Progenitor cell of endocrine pancreas (in vitro differentiated cells): ENCODE measurements around the gene PDIK1L. TPM values are rescaled to one million over a fixed set of nuclear protein-coding genes. Genes with fewer than 3 reads are reported as not detected.

Source experiments
- DNase-seq: peaks from one replicate; pipeline ENCODE4 v3.0.0; 2021; ENCODE audit warnings: low spot score; ENCODE audit not compliant: unreplicated experiment
- H3K27ac Mint-ChIP-seq: 2 replicates; pipeline ENCODE4 v1.8.0; 2021; ENCODE audit warnings: mild to moderate bottlenecking, moderate library complexity, mixed read lengths
- H3K27me3 Mint-ChIP-seq: 2 replicates; pipeline ENCODE4 v1.8.0; 2021; ENCODE audit warnings: mixed read lengths
- H3K36me3 Mint-ChIP-seq: 2 replicates; pipeline ENCODE4 v1.8.0; 2022; ENCODE audit warnings: mixed read lengths; ENCODE audit not compliant: insufficient read depth
- H3K4me1 Mint-ChIP-seq: 2 replicates; pipeline ENCODE4 v1.8.0; 2021; ENCODE audit warnings: low read depth, mixed read lengths
- H3K4me3 Mint-ChIP-seq: 2 replicates; pipeline ENCODE4 v1.8.0; 2021; ENCODE audit warnings: low read depth, mild to moderate bottlenecking, moderate library complexity, mixed read lengths
- H3K9me3 Mint-ChIP-seq: 2 replicates; pipeline ENCODE4 v1.8.0; 2021; ENCODE audit warnings: low read depth, mixed read lengths
- CTCF ChIP-seq: fragments of 200-600 bp; sonication (generic); IDR thresholded peaks from one replicate; pipeline ENCODE4 v1.5.0; 2021; ENCODE audit warnings: antibody characterized with exemption, mild to moderate bottlenecking; ENCODE audit not compliant: unreplicated experiment
- long read RNA-seq: library from polyadenylated mRNA; unstranded; transcript quantifications from one replicate; pipeline ENCODE4 v2.0.0, GENCODE V29; 2020
- total RNA-seq: library from RNA; stranded (reverse); gene quantifications from 2 replicates; pipeline ENCODE4 v1.2.1, GENCODE V29; 2021

Gene PDIK1L
- total RNA-seq: 15.2 and 17.2 TPM in 2 replicates
- long read RNA-seq, transcript PDIK1L-201 (3 exons, 2,566 nt): major isoform, 10 of 10 reads
- long read RNA-seq, partial matches to known transcripts: 0 of 10 reads
- long read RNA-seq, other reads (novel, unspliced or antisense): 0 of 10 reads

- H3K4me3 Mint-ChIP-seq: peak within 1 kb of the TSS; percentile 91
- no peak for TF ChIP-seq CTCF
- peak within 1 kb of the TSS; percentile 98 for H3K27ac Mint-ChIP-seq
- peak; percentile 92 for DNase-seq
- H3K9me3 Mint-ChIP-seq: no peaks in the 10 kb centered on the region
- H3K36me3 Mint-ChIP-seq: peaks cover 3% of the 10 kb centered on the region
- H3K4me1 Mint-ChIP-seq: peaks cover 17% of the 10 kb centered on the region
- H3K27me3 Mint-ChIP-seq: no peaks in the 10 kb centered on the region
These were observed at the start of gene PDIK1L for GRCh38 chr1:26111530-26112406. TSS of gene PDIK1L (plus strand) at chr1:26111824. CDS start at chr1:26114309, 2,485 bp downstream.

- H3K27ac Mint-ChIP-seq: no peak overlapping the region
- no peaks in the 10 kb centered on the region for H3K36me3 Mint-ChIP-seq
These were observed 47.1 kb upstream of the PDIK1L start for GRCh38 chr1:26064553-26064952.

GRCh38 chr1:26066160-26066559, 45.5 kb upstream of the PDIK1L start:
- TF ChIP-seq CTCF: no peak
- no peak overlapping the region for H3K4me3 Mint-ChIP-seq
- DNase-seq: no peak
- peaks cover 23% of the 10 kb centered on the region for H3K4me1 Mint-ChIP-seq
- no peaks in the 10 kb centered on the region for H3K36me3 Mint-ChIP-seq
- peaks cover 7% of the 10 kb centered on the region for H3K27me3 Mint-ChIP-seq
- no peak overlapping the region for H3K27ac Mint-ChIP-seq
- H3K9me3 Mint-ChIP-seq: no peaks in the 10 kb centered on the region

More at GRCh38 chr1:26064553-26064952, 47.1 kb upstream of the PDIK1L start:
- no peak for DNase-seq
- H3K27me3 Mint-ChIP-seq: peaks cover 12% of the 10 kb centered on the region
- TF ChIP-seq CTCF: no peak
- peaks cover 23% of the 10 kb centered on the region for H3K4me1 Mint-ChIP-seq
- no peaks in the 10 kb centered on the region for H3K9me3 Mint-ChIP-seq
- no peak overlapping the region for H3K4me3 Mint-ChIP-seq

GRCh38 chr1:26066857-26067256, 44.8 kb upstream of the PDIK1L start:
- Mint-ChIP-seq H3K36me3 (no peaks in the 10 kb centered on the region), H3K9me3 (no peaks in the 10 kb centered on the region), H3K4me1 (peaks cover 23% of the 10 kb centered on the region), H3K4me3 (no peak overlapping the region), H3K27ac (no peak overlapping the region), H3K27me3 (peaks cover 7% of the 10 kb centered on the region)
- DNase-seq: no peak
- TF ChIP-seq CTCF: no peak

GRCh38 chr1:26067432-26067911, 44.2 kb upstream of the PDIK1L start, which contains the start of gene TRIM63:
TSS of gene TRIM63 (minus strand) at chr1:26067630. CDS start at chr1:26067494, 136 bp downstream.
- H3K27me3 Mint-ChIP-seq: peaks cover 11% of the 10 kb centered on the region
- no peak for TF ChIP-seq CTCF
- peak within 1 kb of the TSS; percentile 23 for H3K27ac Mint-ChIP-seq
- peaks cover 23% of the 10 kb centered on the region for H3K4me1 Mint-ChIP-seq
- DNase-seq: no peak
- H3K36me3 Mint-ChIP-seq: no peaks in the 10 kb centered on the region
- H3K4me3 Mint-ChIP-seq: no peak within 1 kb of the TSS
- no peaks in the 10 kb centered on the region for H3K9me3 Mint-ChIP-seq
